ENCODE results near the gene MIAT. TPM values are rescaled to one million over a fixed set of nuclear protein-coding genes. Genes with fewer than 3 reads are reported as not detected.

MIAT gene
- total RNA-seq, 3 donors from 2014 or later (not counting 1 experiment from before 2014, with no cell fraction given): 75.3 to 105 (median 76.3) TPM

- H3K4me3 Mint-ChIP-seq: no peak overlapping the region
Observed at GRCh38 chr22:26685601-26686000, 28.2 kb downstream of the MIAT start.

GRCh38 chr22:26687439-26687838, 30.1 kb downstream of the MIAT start:
- Mint-ChIP-seq H3K4me1 (peaks cover 39 to 46% of the 10 kb centered on the region in 2 donors), H3K9me3 (no peaks in the 10 kb centered on the region), H3K4me3 (no peak overlapping the region), H3K36me3 (no peaks in the 10 kb centered on the region), H3K27me3 (ENCODE audit: low read depth in 2 of 2) (no peaks in the 10 kb centered on the region), H3K27ac (no peak overlapping the region)
- Histone ChIP-seq H3K9me3 (ENCODE audit: control insufficient read depth, insufficient read depth, low read length) (no peaks in the 10 kb centered on the region), H3K27ac (ENCODE audit: low read length) (no peak overlapping the region), H3K36me3 (ENCODE audit: control insufficient read depth, insufficient read depth, low read length) (peaks cover 6% of the 10 kb centered on the region), H3K4me1 (ENCODE audit: control insufficient read depth, insufficient read depth, low read length) (peaks cover 8% of the 10 kb centered on the region), H3K4me3 (ENCODE audit: low read length) (no peak overlapping the region), H3K27me3 (ENCODE audit: control insufficient read depth, insufficient read depth, low read length) (no peaks in the 10 kb centered on the region)
- no peak for DNase-seq
- no peak for ATAC-seq
- intact Hi-C loops (cut with micrococcal nuclease): no loop called here
- TF ChIP-seq CTCF (IDR thresholded peaks at IDR 0.05): no peak

More at GRCh38 chr22:26685601-26686000, 28.2 kb downstream of the MIAT start:
- ATAC-seq (no peak), DNase-seq (no peak)
- H3K4me3 ChIP-seq (ENCODE audit: low read length): no peak overlapping the region
- no peaks in the 10 kb centered on the region for H3K27me3 ChIP-seq (ENCODE audit: control insufficient read depth, insufficient read depth, low read length)
- H3K9me3 ChIP-seq (ENCODE audit: control insufficient read depth, insufficient read depth, low read length): no peaks in the 10 kb centered on the region
- 93% methylated on average over 6 of the region's 6 CpGs for WGBS (ENCODE audit: insufficient coverage)
- Mint-ChIP-seq H3K9me3 (no peaks in the 10 kb centered on the region), H3K36me3 (no peaks in the 10 kb centered on the region), H3K4me1 (peaks cover 24 to 33% of the 10 kb centered on the region in 2 donors), H3K27ac (no peak overlapping the region), H3K27me3 (ENCODE audit: low read depth in 2 of 2) (no peaks in the 10 kb centered on the region)
- no peak for TF ChIP-seq CTCF (IDR thresholded peaks at IDR 0.05)
- H3K36me3 ChIP-seq (ENCODE audit: control insufficient read depth, insufficient read depth, low read length): peaks cover 20% of the 10 kb centered on the region
- peaks cover 2% of the 10 kb centered on the region for H3K4me1 ChIP-seq (ENCODE audit: control insufficient read depth, insufficient read depth, low read length)
- intact Hi-C loops (cut with micrococcal nuclease): no loop called here
- H3K27ac ChIP-seq (ENCODE audit: low read length): no peak overlapping the region

DNA sequence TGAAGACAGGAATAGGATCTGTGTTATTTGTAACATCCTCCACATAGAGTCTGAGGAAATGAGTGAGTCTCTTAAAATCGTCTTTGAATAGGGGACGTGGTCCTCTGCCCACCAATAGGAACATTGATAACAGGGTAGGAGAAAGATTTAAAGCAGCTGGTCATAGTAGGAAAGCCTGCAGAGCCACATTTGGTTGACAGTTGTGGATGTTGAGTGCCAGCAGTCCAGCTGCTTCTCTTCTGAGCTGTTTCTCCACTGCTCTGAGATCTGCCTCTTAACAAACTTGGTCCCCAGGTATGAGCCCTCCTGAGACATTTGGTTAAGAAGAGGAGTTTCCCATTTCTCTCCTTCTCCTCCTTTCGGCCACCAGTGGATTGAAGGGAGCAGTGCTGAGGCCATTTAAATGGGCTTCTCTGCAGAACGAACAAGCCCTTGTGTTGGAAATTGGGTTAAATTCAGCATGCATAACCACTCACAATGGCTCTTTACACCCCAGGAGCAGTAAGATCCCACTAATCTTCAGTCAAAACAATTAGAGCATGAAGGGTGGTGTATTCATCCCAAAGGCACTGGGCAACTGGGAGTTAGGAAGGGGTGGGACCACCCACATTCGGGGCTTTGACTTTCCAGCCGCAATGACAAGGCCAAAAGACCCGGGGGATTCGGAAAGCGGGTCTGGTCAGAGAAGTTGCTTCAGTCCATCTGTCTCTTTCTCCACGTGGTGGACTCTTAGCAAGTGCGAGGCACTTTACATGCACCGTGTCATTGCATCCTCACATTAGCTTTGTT, 32.3 kb downstream of the MIAT start:
- no peak for TF ChIP-seq CTCF (IDR thresholded peaks at IDR 0.05)
- Histone ChIP-seq H3K27me3 (ENCODE audit: control insufficient read depth, insufficient read depth, low read length) (no peaks in the 10 kb centered on the region), H3K9me3 (ENCODE audit: control insufficient read depth, insufficient read depth, low read length) (no peaks in the 10 kb centered on the region), H3K4me1 (ENCODE audit: control insufficient read depth, insufficient read depth, low read length) (peaks cover 8% of the 10 kb centered on the region), H3K36me3 (ENCODE audit: control insufficient read depth, insufficient read depth, low read length) (peaks cover 3% of the 10 kb centered on the region), H3K4me3 (ENCODE audit: low read length) (no peak overlapping the region), H3K27ac (ENCODE audit: low read length) (no peak overlapping the region)
- Mint-ChIP-seq H3K9me3 (no peaks in the 10 kb centered on the region), H3K27ac (no peak overlapping the region), H3K4me3 (no peak overlapping the region), H3K4me1 (peaks cover 39 to 45% of the 10 kb centered on the region in 2 donors), H3K27me3 (ENCODE audit: low read depth in 2 of 2) (no peaks in the 10 kb centered on the region), H3K36me3 (peaks cover 8% of the 10 kb centered on the region)
- no peak for DNase-seq
- 87% methylated on average over 10 of the region's 12 CpGs for WGBS (ENCODE audit: insufficient coverage)
- ATAC-seq: no peak
- intact Hi-C loops (cut with micrococcal nuclease): no loop called here
